IPS-NIHi7 (cell line): Measurements from ENCODE around the gene PABPN1L.
"Not testable (repeated sequence)": the region's sequence is repeated elsewhere in the genome, so short reads cannot be mapped to it uniquely, and the experiment has no call there.

Experiments used
- DNase-seq: peaks from one replicate; pipeline ENCODE4 v3.0.0; 2012; ENCODE audit warnings: mixed read lengths; ENCODE audit errors: extremely low spot score

PABPN1L gene

DNA sequence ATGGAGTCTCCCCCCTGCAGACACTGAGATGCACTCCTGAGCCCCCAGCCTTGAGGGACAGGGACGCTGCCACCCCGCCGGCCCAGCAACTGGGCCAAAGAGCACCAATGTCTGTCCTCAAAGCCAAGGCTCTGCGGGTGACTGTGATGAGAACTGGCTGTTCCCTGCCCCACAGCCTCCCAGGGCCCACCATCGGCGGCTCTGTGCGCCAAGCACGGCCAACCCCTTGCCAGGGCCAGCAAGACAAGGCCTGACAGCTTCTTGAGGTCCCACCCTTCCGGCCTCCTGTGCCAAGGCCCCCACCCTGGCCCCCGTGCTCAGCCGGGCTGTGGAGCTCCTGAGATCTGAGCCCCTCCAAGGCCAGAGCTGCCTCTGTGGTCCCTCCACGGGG, 34.2 kb upstream of the PABPN1L start:
- no peak for DNase-seq

DNA sequence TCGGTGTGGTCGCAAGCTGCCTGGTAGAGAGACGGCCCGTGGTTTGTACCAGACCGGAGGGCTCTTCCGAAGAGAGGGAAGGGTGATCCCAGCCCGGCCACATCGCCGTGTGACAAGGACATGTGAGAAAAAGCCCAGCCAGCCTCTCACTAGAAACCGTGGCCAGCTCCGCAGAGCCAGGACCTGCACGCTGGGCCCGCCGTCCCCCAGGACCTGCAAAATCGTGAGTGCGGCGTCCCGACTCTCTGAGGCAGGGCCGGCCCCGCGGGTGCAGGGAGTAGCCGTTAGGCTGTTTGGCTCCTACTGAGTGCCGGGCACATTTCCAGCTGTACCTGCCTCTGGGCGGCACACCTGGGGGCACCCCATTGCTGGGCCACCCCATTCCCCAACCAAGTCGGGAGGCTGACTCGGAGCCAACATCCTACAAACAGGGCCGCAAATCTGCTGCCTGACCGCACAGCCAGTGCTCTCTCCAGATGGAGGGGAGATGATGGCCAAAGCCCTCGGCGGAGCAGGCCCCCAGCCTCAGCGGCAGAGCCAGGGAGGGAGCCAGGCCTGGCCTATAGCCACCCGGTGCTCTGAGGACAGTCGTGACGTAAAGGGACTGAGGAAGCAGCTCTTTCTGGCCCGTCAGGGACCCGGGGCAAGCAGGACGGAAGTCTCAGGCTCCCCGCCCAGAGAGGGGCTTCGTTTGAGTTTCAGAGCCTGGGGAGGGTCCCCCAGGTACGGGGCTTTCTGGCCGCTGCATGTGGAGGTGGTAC, 33.6 kb upstream of the PABPN1L start:
- DNase-seq = no peak

GRCh38 chr16:88897696-88898425, 31.4 kb upstream of the PABPN1L start:
- no peak for DNase-seq

- no peak for DNase-seq
Measured at GRCh38 chr16:88896238-88897070, 30.0 kb upstream of the PABPN1L start.

GRCh38 chr16:88895335-88895734, 28.9 kb upstream of the PABPN1L start:
- no peak for DNase-seq

- no peak for DNase-seq
Measured at GRCh38 chr16:88894681-88895300, 28.3 kb upstream of the PABPN1L start.

DNA sequence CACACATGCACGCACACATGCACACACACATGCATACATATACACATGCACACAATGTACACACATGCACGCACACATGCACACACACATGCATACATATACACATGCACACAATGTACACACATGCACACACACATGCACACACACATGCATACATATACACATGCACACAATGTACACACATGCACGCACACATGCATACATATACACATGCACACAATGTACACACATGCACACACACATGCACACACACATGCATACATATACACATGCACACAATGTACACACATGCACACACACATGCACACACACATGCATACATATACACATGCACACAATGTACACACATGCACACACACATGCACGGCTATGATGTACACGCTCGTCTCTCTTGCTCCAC, 27.8 kb upstream of the PABPN1L start:
- DNase-seq = not testable (repeated sequence)

DNA sequence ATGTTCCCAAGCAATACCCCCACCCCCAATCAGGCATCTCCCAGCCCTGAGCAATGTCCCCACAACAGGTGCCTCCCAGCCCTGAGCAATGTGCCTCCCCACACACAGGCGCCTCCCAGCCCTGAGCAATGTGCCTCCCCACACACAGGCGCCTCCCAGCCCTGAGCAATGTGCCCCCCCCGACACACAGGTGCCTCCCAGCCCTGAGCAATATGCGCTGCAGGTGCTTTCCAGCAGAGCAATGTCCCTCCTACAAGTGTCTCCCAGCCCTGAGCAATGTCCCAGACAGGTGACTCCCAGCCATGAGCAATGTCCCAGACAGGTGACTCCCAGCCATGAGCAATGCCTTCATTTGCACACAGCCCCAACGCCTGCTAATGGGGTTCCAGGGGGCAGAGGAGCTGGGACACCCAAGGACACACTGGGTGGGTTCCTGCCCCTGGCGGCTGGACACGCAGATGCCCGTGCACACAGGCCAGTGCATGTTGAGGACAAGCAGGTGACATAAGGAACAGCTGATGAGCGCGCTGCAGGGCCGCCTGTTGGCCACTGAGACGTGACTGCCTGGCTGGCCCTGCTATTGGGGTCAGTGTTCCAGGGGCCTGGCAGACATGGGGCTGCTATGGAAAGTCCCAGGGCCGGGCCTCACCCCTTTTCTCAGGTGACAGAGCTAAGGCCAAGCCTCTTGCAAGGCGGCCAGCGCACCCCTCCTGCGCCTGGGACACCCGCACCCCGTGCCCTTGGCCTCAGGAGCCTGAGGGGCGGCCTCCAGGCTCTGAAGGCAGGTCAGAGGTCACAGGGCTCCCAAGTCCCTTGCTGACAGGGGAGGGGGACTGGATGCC, 26.9 kb upstream of the PABPN1L start:
- no peak for DNase-seq

- no peak for DNase-seq
Measured at GRCh38 chr16:88892065-88892464, 25.6 kb upstream of the PABPN1L start.

DNA sequence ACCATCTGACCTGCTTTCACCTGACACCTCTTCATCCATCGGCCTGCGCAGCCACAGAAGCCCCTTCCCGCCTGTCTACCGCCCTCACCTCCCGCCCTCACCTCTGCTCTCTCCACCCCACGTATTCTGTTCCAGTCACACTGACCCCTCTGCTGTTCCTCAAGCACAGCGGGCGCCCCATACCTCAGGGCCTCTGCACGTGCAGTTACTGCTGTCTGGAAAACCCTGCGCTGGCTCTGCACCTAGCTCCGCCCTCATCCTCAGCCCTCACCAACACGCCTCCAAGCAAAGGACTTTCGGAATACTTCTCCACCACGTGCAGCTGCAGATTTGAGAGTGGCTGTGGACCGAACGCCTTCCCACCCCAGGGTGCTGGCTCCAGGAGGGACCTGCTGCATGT, 24.6 kb upstream of the PABPN1L start:
- no peak for DNase-seq

DNA sequence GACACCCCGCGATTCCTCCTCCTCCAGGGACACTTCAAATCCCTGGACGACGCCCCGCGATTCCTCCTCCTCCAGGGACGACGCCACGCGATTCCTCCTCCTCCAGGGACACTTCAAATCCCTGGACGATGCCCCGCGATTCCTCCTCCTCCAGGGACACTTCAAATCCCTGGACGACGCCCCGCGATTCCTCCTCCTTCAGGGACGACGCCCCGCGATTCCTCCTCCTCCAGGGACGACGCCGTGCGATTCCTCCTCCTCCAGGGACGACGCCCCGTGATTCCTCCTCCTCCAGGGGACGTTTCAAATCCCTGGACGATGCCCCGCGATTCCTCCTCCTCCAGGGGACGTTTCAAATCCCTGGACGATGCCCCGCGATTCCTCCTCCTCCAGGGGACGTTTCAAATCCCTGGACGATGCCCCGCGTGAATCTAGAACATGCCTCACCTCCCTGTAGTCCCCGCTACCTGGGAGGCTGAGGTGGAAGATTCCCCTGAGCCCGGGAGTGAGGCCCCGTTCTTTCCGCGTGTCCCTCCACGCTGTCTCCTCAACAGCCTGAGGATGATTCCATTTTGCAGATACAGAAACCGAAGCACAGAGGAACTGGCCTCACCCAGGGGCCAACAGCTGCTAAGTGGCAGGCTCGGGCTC, 23.4 kb upstream of the PABPN1L start:
- not testable (repeated sequence) for DNase-seq

DNA sequence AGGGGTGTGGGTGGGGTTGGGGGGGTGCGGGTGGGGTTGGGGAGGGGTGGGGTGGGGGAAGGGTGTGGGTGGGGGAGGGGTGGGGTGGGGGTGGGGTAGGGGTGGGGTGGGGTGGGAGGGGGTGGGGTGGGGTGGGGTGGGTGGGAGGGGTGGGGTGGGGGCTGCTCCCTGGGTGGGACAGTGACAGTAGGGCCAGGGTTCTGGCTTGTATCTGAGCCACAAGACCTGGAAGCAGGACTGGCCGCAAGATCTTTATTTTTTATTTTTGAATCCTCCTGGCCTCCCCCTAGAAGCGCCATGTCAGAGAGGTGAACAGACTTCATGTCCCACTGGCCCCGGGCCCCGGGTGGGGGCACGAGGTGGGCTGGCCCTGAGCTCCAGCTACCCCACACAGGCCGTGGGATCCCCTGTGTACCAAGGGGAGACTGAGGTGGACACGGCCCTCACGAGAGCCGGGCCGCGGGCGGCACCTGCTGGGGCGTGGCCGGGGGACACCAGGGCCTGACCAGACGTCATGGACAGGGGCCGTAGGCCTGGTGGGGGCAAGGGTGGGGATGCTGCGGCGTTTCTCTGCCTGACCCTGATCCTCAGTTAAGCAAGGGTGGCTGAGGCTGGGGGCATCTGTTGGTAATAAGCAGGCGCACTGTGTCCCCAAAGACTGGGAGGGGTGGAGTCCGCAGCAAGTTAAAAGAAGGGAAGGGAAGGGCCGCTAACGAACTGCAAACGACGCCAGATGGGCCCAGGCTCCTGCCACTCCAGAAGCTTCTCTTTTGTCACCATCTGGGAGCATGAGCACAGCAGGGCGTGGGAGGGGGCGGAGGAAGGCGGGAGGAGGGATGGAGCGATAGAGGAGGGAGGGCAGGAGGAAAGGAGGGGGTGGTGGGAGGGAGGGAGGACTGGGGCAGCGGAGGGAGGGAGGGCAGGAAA, 22.3 kb upstream of the PABPN1L start:
- DNase-seq = no peak

GRCh38 chr16:88888057-88888456, 21.6 kb upstream of the PABPN1L start:
- DNase-seq = no peak

DNA sequence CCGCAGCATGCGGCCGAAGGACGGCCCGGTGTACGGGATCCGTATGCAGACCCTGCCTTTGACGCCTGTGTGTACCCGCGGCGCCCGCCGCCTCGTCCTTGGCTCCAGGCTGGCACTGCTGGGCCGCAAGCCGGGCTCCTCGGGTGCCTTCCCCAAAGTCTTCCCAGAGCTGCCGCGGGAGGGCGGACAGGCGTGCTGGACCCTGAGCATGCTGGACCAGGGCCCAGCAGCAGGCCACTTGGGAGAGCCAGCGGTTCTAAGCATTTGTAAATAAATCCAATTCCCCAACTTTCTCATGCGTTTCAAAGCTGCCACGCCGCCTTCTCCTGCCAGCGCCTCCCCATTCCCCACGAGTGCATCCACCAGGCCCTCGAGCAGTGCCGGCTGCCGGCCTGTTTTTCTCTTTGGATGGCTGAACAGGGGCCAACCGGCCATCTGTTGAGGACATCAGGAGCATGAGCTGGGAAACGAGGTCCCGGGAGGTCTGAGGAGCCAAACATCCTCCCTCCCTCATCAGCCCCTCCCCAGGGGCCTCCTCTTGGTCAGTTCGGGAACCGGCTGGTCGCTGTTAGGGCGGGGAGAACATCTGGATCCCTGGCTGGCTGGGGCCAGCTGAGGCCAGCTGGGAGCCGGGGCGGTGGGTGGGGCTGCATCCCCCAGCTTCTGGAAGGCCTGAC, 20.5 kb upstream of the PABPN1L start:
- DNase-seq = no peak

DNA sequence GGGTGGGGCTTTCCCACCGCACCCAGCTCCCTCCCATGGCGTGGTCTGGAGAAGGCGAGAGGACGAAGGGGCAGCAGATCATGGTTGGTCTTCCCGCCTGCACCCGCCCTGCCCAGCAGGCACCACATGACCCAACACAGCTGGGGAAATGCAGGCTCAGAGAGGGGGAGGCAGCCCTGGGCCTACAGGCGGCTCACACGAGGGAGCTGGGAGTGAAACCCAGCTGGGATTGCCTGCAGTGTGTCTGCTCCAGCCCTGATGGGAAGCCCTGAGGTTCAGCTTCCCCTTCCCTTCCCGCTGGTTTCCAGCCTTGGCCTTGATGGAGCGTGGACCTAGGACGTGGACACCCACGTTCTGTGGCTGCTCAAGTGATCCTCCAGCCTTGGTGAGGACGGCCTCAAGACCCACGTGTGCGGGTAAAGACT, 20.0 kb upstream of the PABPN1L start:
- no peak for DNase-seq

GRCh38 chr16:88885693-88886280, 19.3 kb upstream of the PABPN1L start:
- no peak for DNase-seq

DNA sequence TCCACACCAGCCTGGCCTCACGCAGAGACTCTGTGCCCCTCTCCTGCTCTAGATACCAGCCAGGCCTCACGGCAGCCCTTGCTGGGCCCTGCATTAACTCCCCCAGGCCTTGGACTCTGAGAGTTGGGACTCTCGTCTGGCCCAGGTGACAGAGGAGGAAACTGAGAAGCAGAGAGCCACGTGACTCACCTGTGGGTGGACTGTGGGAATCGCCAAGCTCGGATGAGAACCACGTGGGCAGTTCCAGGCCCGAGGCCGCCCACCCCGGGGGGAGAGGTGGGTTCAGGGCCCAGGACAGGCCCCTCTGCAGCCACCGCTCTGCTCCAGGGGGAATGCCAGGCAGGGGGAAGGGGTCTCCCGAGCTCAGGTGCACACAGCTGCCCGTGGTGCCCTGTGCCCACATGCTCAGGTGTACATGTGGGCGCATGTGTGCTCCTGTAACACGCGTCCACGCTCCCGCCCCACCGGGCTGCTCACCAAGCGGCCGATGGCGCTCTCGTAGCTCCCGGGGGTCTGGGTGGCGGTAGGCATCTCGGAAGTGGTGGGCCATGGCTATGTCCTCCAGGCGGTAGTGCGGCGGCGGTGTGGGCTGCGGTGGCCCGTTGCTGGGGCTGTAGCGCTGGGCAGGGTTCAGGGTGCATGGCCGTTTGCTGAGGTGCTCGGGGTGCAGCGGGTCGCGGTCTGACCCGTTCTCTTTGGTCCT, 18.3 kb upstream of the PABPN1L start:
- DNase-seq = no peak

DNA sequence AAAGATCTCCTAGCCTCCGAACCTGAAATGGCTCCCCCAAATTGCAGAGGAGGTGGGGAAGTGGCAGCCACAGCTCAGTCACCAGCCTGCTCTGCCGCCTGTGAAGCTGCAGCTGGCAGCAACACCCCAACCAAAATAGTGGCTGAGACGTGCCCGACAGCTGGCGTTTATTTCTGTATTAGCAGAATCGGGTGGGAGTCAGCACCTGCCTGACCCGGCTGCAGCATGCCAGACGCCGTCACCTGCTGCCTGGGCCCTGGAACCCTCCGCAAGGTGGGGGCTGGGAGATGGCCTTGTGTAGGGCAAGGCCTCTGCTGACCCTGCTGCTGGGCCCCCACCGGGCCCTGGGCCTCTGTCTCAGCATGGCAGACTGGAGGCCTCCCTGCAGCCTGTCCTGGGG, 17.5 kb upstream of the PABPN1L start:
- no peak for DNase-seq
